Spleen (tissue), 11 donors: Measurements from ENCODE around the gene SREBF2. TPM values are rescaled to one million over a fixed set of nuclear protein-coding genes. Genes with fewer than 3 reads are reported as not detected.

Source experiments
- DNase-seq: peaks from one replicate; pipeline ENCODE4 v3.0.0-alpha.2; 2020
- H3K27ac ChIP-seq, 8 donors: fragments of 200-600 bp; sonication (generic) in 7 of 8; 1 replicate in 4 of 8; 2 replicates in 4 of 8; pipeline versions ENCODE4 v1.5.0 to v1.8.0; 2016 to 2021; ENCODE audit warnings: inconsistent platforms in 4 of 8, mild to moderate bottlenecking in 4 of 8, moderate library complexity in 1 of 8
- H3K27me3 ChIP-seq, 7 donors: fragments of 200-600 bp; sonication (generic) in 6 of 7; replicated peaks in 1 of 7; 1 replicate in 4 of 7; 2 replicates in 3 of 7; pipeline versions ENCODE4 v1.5.0 to v1.8.0; 2016 to 2021; ENCODE audit warnings: inconsistent platforms in 3 of 7, mild to moderate bottlenecking in 1 of 7
- H3K36me3 ChIP-seq, 6 donors: fragments of 200-600 bp; sonication (generic) in 5 of 6; 1 replicate in 4 of 6; 2 replicates in 2 of 6; pipeline versions ENCODE4 v1.5.0 to v1.8.0; 2016 to 2021; ENCODE audit warnings: inconsistent platforms in 2 of 6
- H3K4me1 ChIP-seq, 6 donors: fragments of 200-600 bp; sonication (generic) in 5 of 6; 1 replicate in 3 of 6; 2 replicates in 3 of 6; pipeline versions ENCODE4 v1.5.0 to v1.8.0; 2016 to 2021; ENCODE audit warnings: inconsistent platforms in 3 of 6
- H3K4me3 ChIP-seq, 8 donors: fragments of 200-600 bp; sonication (generic) in 7 of 8; 1 replicate in 4 of 8; 2 replicates in 4 of 8; pipeline versions ENCODE4 v1.5.0 to v1.8.0; 2016 to 2021; ENCODE audit warnings: inconsistent platforms in 4 of 8, mild to moderate bottlenecking in 4 of 8, moderate library complexity in 2 of 8
- H3K9me3 ChIP-seq, 8 donors: fragments of 200-600 bp; sonication (generic) in 7 of 8; 1 replicate in 4 of 8; 2 replicates in 4 of 8; pipeline versions ENCODE4 v1.5.0 to v1.8.0; 2016 to 2021; ENCODE audit warnings: inconsistent platforms in 4 of 8
- CTCF ChIP-seq, 11 experiments: fragments of 200-600 bp in 7 of 11; fragments of 450-650 bp in 4 of 11; sonication (generic) in 4 of 11; IDR thresholded peaks in 8 of 11; conservative IDR thresholded peaks in 3 of 11; 1 replicate in 7 of 11; 2 replicates in 4 of 11; pipeline versions ENCODE4 v1.4.0 to v1.8.0; 2016 to 2021; ENCODE audit warnings: antibody characterized with exemption in 11 of 11, inconsistent platforms in 4 of 11, mild to moderate bottlenecking in 1 of 11
- POLR2A ChIP-seq, 3 donors: fragments of 450-650 bp; IDR thresholded peaks; one replicate each; pipeline ENCODE4 v1.5.1; 2017; ENCODE audit warnings: antibody characterized with exemption in 3 of 3, mild to moderate bottlenecking in 1 of 3
- POLR2AphosphoS5 ChIP-seq, 3 donors: sonication (generic); formaldehyde crosslinking; IDR thresholded peaks; one replicate each; pipeline ENCODE4 v1.5.1; 2017; ENCODE audit warnings: antibody characterized with exemption in 3 of 3
- WGBS, 5 donors: extraction: QIAGEN DNeasy Blood & Tissue Kit in 3 of 5; methylation state at CpG; one replicate each; pipeline versions ENCODE4 v1.1.5 to v1.1.7; 2013 to 2018; 5-methylcytosine and 5-hydroxymethylcytosine counted together
- intact Hi-C: fragments of 100-400 bp; cut with DNase I; formaldehyde crosslinking; loops from one replicate; pipeline ENCODE4 v1.15.0; 2023; ENCODE audit warnings: low total_unique reads
- polyA plus RNA-seq, 3 donors: library from polyadenylated mRNA; stranded (reverse); fragments of 200-250 nt; gene quantifications; one replicate each; pipeline ENCODE4 v1.2.1, GENCODE V29; 2013
- total RNA-seq, 7 donors: library from RNA; depleted of rRNA in 3 of 7; stranded (reverse); fragments of >200 nt in 3 of 7; fragmentation: NEBNext Ultra II Directional in 4 of 7; extraction: Animal tissue kit (Norgen Biotek cat#: 25700) in 4 of 7; gene quantifications; one replicate each; pipeline versions ENCODE4 v1.1.0 to v1.2.1, GENCODE V29; 2016 to 2021
- donor health status: healthy with polysubstance abuse.
- donor health status: DM: no; HTN: no; CAD: no; lungs with moderate emphysema.
- donor health status: DM: no; HTN: no; CAD: no.
- donor health status: Bipolar disorder and iron deficiency.
- donor health status: healthy.
- donor health status: DM: no; HTN: no; CAD: no.
- donor health status: DM: yes; HTN: yes; CAD: no.

SREBF2 gene
- total and polyA plus RNA-seq, 10 donors = 19.4 to 104 (median 63.3) TPM

GRCh38 chr22:41911001-41911611, 78.2 kb downstream of the SREBF2 start:
- Histone ChIP-seq H3K9me3 (no peaks in the 10 kb centered on the region), H3K27me3 (peaks cover 4 to 74% (median 66%) of the 10 kb centered on the region in 7 donors), H3K4me3 (peak overlapping the region in 7 of 8 donors; percentile 23 to 68 (median 37)), H3K27ac (peak overlapping the region in 1 of 8 donors; percentile 74), H3K36me3 (peaks cover 0 to 20% (median 9%) of the 10 kb centered on the region in 6 donors), H3K4me1 (peaks cover 29 to 86% (median 58%) of the 10 kb centered on the region in 6 donors)
- 8 to 38% (median 12%) methylated on average over 11 to 37 of the region's 37 CpGs for WGBS, 5 donors
- TF ChIP-seq CTCF (IDR thresholded peaks at IDR 0.05 in 8 of 11, conservative IDR thresholded peaks at IDR 0.05 in 3 of 11) (no peak), POLR2A (IDR thresholded peaks at IDR 0.05) (no peak), POLR2AphosphoS5 (IDR thresholded peaks at IDR 0.05) (no peak)
- no peak for DNase-seq
- intact Hi-C loops = no loop called here

- H3K27ac ChIP-seq = no peak overlapping the region
- peak overlapping the region in 1 of 8 donors; percentile 74 for H3K4me3 ChIP-seq
- H3K9me3 ChIP-seq = no peaks in the 10 kb centered on the region
- peaks cover 4 to 88% (median 73%) of the 10 kb centered on the region in 7 donors for H3K27me3 ChIP-seq
- 60 to 83% (median 79%) methylated on average over 7 to 9 of the region's 9 CpGs for WGBS, 5 donors
- intact Hi-C loops = no loop called here
- peaks cover 0 to 6% (median 0%) of the 10 kb centered on the region in 6 donors for H3K36me3 ChIP-seq
- peaks cover 29 to 95% (median 62%) of the 10 kb centered on the region in 6 donors for H3K4me1 ChIP-seq
- no peak for TF ChIP-seq POLR2A (IDR thresholded peaks at IDR 0.05)
- TF ChIP-seq CTCF (IDR thresholded peaks at IDR 0.05 in 8 of 11, conservative IDR thresholded peaks at IDR 0.05 in 3 of 11) = no peak
- TF ChIP-seq POLR2AphosphoS5 (IDR thresholded peaks at IDR 0.05) = no peak
- no peak for DNase-seq
Observed at GRCh38 chr22:41912338-41913039, 79.6 kb downstream of the SREBF2 start.

- no peak for DNase-seq
- 62 to 72% (median 70%) methylated on average over 10 to 11 of the region's 11 CpGs for WGBS, 5 donors
- Histone ChIP-seq H3K9me3 (no peaks in the 10 kb centered on the region), H3K27me3 (peaks cover 4 to 94% (median 73%) of the 10 kb centered on the region in 7 donors), H3K4me1 (peaks cover 34 to 95% (median 66%) of the 10 kb centered on the region in 6 donors), H3K27ac (no peak overlapping the region), H3K4me3 (peak overlapping the region in 1 of 8 donors; percentile 74), H3K36me3 (no peaks in the 10 kb centered on the region)
- TF ChIP-seq CTCF (IDR thresholded peaks at IDR 0.05 in 8 of 11, conservative IDR thresholded peaks at IDR 0.05 in 3 of 11) (no peak), POLR2A (IDR thresholded peaks at IDR 0.05) (no peak), POLR2AphosphoS5 (IDR thresholded peaks at IDR 0.05) (no peak)
- intact Hi-C loops = no loop called here
Observed at GRCh38 chr22:41913040-41913719, 80.3 kb downstream of the SREBF2 start.
